ENCODE measurements around the gene C4A. TPM values are rescaled to one million over a fixed set of nuclear protein-coding genes. Genes with fewer than 3 reads are reported as not detected.
"Not testable (repeated sequence)": the region's sequence is repeated elsewhere in the genome, so short reads cannot be mapped to it uniquely, and the experiment has no call there.

The C4A gene
- total RNA-seq, 1 experiment from 2014 or later: 2.2 TPM

- BruUV-seq (replicated peaks): no TSS peak
- ATAC-seq (peak; percentile 89), DNase-seq (peak; percentile 98)
- Histone ChIP-seq H3F3A (ENCODE audit: low read length, unreplicated experiment) (no peaks in the 10 kb centered on the region), H3K9me2 (replicated peaks; ENCODE audit: low read length) (no peaks in the 10 kb centered on the region), H3K9me3 (ENCODE audit: low read length) (no peaks in the 10 kb centered on the region), H3K79me2 (ENCODE audit: low read length) (peaks cover 44% of the 10 kb centered on the region), H3K27ac (ENCODE audit: low read length) (peak within 1 kb of the TSS; percentile 86), H3K9ac (ENCODE audit: low read length) (peak within 1 kb of the TSS; percentile 90), H3K4me1 (ENCODE audit: insufficient read depth, low read length) (peaks cover 23% of the 10 kb centered on the region), H3K4me2 (ENCODE audit: low read length) (peak within 1 kb of the TSS; percentile 94), H2AFZ (ENCODE audit: low read length) (peak within 1 kb of the TSS; percentile 87), H4K20me1 (ENCODE audit: low read length) (no peaks in the 10 kb centered on the region), H3K27me3 (ENCODE audit: low read length) (no peaks in the 10 kb centered on the region), H3K36me3 (ENCODE audit: low read depth, low read length) (peaks cover 18% of the 10 kb centered on the region), H3K4me3 (ENCODE audit: low read length) (peak within 1 kb of the TSS; percentile 89)
- intact Hi-C loops (cut with micrococcal nuclease): loop anchor here (10.0 kb wide), 1 partner anchor 113 kb away; no protein-coding TSS in a partner anchor
- no peak for TF ChIP-seq CTCF (conservative IDR thresholded peaks at IDR 0.05; ENCODE audit: low read depth, low read length)
- TF ChIP-seq EZH2 (IDR thresholded peaks at IDR 0.05; ENCODE audit: low read length, unreplicated experiment): no peak
- no peak for TF ChIP-seq EZH2phosphoT487 (IDR thresholded peaks at IDR 0.05; ENCODE audit: borderline replicate concordance, low read length)
- ChIA-PET CTCF (interaction anchor here (0.6 kb wide), 1 partner anchor 273 kb away, joined by 3 read pairs; no protein-coding TSS in a partner anchor), POLR2A (ENCODE audit: unreplicated experiment) (interaction anchor here (0.6 to 1.0 kb wide), 2 partner anchors 75 to 165 kb away, joined by 3 read pairs; partner anchors contain the start of gene LSM2)
Measured at GRCh38 chr6:31971993-31972708, 9.7 kb upstream of the C4A start, which contains the start of gene DXO. DXO (minus strand) TSS chr6:31972138; CDS start chr6:31971675, 463 bp downstream.

DNA sequence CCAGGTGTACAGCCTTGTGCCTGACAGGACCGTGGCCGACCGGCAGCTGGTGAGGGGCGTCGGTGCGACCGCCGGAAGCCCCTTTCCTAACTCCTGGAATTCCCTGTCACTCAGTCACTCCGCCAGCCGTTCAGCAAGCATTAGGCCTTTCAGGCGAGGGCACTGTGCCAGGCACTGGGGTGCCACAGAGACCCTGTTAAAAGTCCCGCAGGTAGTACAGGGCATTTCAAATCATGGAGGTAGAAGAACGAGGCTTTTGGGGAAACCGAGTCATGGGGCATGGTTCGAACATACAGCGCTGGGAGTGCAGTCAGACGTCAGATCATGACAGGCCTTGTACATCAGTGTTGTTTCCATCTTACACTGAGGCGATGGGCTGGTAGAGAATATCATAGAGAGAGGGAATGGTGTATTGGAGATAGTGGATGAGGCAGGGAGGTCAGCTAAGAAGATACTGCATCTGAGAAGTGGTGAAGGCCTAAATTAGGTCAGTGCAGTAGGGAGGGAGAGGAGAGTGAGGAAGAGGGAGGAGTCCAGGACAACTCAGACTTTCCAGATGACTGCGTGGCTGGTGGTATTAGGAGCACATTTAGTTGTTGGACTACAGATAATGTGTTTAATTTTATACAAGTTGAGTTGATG is 9.0 kb upstream of the C4A start:
- TF ChIP-seq CTCF (conservative IDR thresholded peaks at IDR 0.05; ENCODE audit: low read depth, low read length) (no peak), EZH2 (IDR thresholded peaks at IDR 0.05; ENCODE audit: low read length, unreplicated experiment) (no peak), EZH2phosphoT487 (IDR thresholded peaks at IDR 0.05; ENCODE audit: borderline replicate concordance, low read length) (no peak)
- ATAC-seq (no peak), DNase-seq (no peak)
- H3K27ac ChIP-seq (ENCODE audit: low read length): peak overlapping the region; percentile 86
- H3F3A ChIP-seq (ENCODE audit: low read length, unreplicated experiment): no peaks in the 10 kb centered on the region
- H3K9me2 ChIP-seq (replicated peaks; ENCODE audit: low read length): no peaks in the 10 kb centered on the region
- peaks cover 23% of the 10 kb centered on the region for H3K4me1 ChIP-seq (ENCODE audit: insufficient read depth, low read length)
- H3K4me2 ChIP-seq (ENCODE audit: low read length): peak overlapping the region; percentile 94
- TSS peak; percentile 75 for BruUV-seq (replicated peaks)
- H4K20me1 ChIP-seq (ENCODE audit: low read length): no peaks in the 10 kb centered on the region
- peak overlapping the region; percentile 87 for H2AFZ ChIP-seq (ENCODE audit: low read length)
- H3K9ac ChIP-seq (ENCODE audit: low read length): peak overlapping the region; percentile 90
- no peaks in the 10 kb centered on the region for H3K27me3 ChIP-seq (ENCODE audit: low read length)
- POLR2A ChIA-PET (ENCODE audit: unreplicated experiment): no interaction called here
- CTCF ChIA-PET: interaction anchor here (0.6 kb wide), 1 partner anchor 272 kb away, joined by 3 read pairs; no protein-coding TSS in a partner anchor
- peaks cover 44% of the 10 kb centered on the region for H3K79me2 ChIP-seq (ENCODE audit: low read length)
- intact Hi-C loops (cut with micrococcal nuclease): loop anchor here (10.0 kb wide), 1 partner anchor 112 kb away; no protein-coding TSS in a partner anchor
- peaks cover 11% of the 10 kb centered on the region for H3K36me3 ChIP-seq (ENCODE audit: low read depth, low read length)
- peak overlapping the region; percentile 89 for H3K4me3 ChIP-seq (ENCODE audit: low read length)
- no peaks in the 10 kb centered on the region for H3K9me3 ChIP-seq (ENCODE audit: low read length)

DNA sequence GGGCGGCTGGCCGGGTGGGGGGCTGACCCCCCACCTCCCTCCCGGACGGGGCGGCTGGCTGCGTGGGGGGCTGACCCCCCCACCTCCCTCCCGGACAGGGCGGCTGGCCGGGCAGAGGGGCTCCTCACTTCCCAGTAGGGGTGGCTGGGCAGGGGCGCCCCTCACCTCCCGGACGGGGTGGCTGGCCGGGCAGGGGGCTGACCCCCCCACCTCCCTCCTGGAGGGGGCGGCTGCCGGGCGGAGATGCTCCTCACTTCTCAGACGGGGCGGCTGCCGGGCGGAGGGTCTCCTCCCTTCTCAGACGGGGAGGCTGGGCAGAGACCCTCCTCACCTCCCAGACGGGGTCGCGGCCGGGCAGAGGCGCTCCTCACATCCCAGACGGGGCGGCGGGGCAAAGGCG is 5.8 kb upstream of the C4A start:
- DNase-seq; H3K9ac ChIP-seq (ENCODE audit: low read length); BruUV-seq (replicated peaks); H3K36me3 ChIP-seq (ENCODE audit: low read depth, low read length); H3F3A ChIP-seq (ENCODE audit: low read length, unreplicated experiment); H3K4me2 ChIP-seq (ENCODE audit: low read length); H4K20me1 ChIP-seq (ENCODE audit: low read length); CTCF ChIA-PET; H3K9me2 ChIP-seq (replicated peaks; ENCODE audit: low read length); H3K27ac ChIP-seq (ENCODE audit: low read length); H3K27me3 ChIP-seq (ENCODE audit: low read length); ATAC-seq; H3K9me3 ChIP-seq (ENCODE audit: low read length); H3K4me3 ChIP-seq (ENCODE audit: low read length); H2AFZ ChIP-seq (ENCODE audit: low read length); POLR2A ChIA-PET (ENCODE audit: unreplicated experiment): not testable (repeated sequence)
- intact Hi-C loops (cut with micrococcal nuclease): loop anchor here (10.0 kb wide), 1 partner anchor 109 kb away; no protein-coding TSS in a partner anchor
- peaks cover 29% of the 10 kb centered on the region for H3K79me2 ChIP-seq (ENCODE audit: low read length)
- peaks cover 10% of the 10 kb centered on the region for H3K4me1 ChIP-seq (ENCODE audit: insufficient read depth, low read length)
